ENCODE data around the gene ANKRD13A.

DNA sequence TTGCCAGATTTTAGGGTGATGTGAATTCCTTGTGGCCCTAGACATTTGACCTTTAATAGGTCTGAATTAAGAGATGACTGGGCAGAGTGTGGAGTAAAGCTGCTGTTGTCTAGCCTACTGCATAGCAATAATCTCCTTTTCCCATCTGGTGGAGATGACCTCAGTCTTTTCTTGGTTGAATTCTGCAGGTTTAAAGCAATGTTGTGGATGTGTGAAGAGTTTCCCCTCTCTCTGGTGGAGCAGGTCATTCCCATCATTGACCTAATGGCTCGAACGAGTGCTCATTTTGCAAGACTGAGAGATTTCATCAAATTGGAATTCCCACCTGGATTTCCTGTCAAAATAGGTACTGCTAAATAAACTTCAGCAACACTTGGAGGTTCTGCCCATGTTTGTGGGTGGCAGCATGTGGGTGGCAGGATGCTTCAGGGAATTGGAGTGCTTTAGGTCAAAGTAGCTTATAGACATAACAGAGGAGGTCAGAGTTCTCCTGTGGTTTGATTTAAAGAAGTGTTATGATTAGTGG lies 30.1 kb downstream of the ANKRD13A start:
- TF ChIP-seq, protein P1, sequence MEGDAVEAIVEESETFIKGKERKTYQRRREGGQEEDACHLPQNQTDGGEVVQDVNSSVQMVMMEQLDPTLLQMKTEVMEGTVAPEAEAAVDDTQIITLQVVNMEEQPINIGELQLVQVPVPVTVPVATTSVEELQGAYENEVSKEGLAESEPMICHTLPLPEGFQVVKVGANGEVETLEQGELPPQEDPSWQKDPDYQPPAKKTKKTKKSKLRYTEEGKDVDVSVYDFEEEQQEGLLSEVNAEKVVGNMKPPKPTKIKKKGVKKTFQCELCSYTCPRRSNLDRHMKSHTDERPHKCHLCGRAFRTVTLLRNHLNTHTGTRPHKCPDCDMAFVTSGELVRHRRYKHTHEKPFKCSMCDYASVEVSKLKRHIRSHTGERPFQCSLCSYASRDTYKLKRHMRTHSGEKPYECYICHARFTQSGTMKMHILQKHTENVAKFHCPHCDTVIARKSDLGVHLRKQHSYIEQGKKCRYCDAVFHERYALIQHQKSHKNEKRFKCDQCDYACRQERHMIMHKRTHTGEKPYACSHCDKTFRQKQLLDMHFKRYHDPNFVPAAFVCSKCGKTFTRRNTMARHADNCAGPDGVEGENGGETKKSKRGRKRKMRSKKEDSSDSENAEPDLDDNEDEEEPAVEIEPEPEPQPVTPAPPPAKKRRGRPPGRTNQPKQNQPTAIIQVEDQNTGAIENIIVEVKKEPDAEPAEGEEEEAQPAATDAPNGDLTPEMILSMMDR (IDR thresholded peaks at IDR 0.05) = no peak
- TF ChIP-seq POLR2A (IDR thresholded peaks at IDR 0.05) = no peak
- no peak for TF ChIP-seq POLR2AphosphoS5 (IDR thresholded peaks at IDR 0.05)

Data from transverse colon (tissue), 4 donors.